Effector memory CD8-positive, alpha-beta T cell (primary cell): ENCODE results near the gene DEPDC7.
"Not testable (repeated sequence)": the region's sequence is repeated elsewhere in the genome, so short reads cannot be mapped to it uniquely, and the experiment has no call there.

Source experiments
- ATAC-seq: fragments of 150-1000 bp; cut with Tn5 transposase; replicated peaks from 2 replicates; pipeline ENCODE4 v1.10.0; 2021; ENCODE audit warnings: mild to moderate bottlenecking, moderate library complexity
- DNase-seq, 3 experiments: peaks; one replicate each; pipeline ENCODE4 v3.0.0; 2021
- H3K27ac Mint-ChIP-seq, 2 donors: one replicate each; pipeline ENCODE4 v1.8.0; 2022; ENCODE audit warnings: mild to moderate bottlenecking in 2 of 2, mixed read lengths in 2 of 2, moderate library complexity in 2 of 2
- H3K27me3 Mint-ChIP-seq, 2 donors: one replicate each; pipeline ENCODE4 v1.8.0; 2022; ENCODE audit warnings: mixed read lengths in 2 of 2
- H3K36me3 Mint-ChIP-seq: one replicate; pipeline ENCODE4 v1.8.0; 2022; ENCODE audit warnings: mild to moderate bottlenecking, moderate library complexity, mixed read lengths; ENCODE audit not compliant: insufficient read depth
- H3K4me1 Mint-ChIP-seq, 2 donors: one replicate each; pipeline ENCODE4 v1.8.0; 2022; ENCODE audit warnings: low read depth in 2 of 2, mixed read lengths in 2 of 2
- H3K4me3 Mint-ChIP-seq, 2 donors: one replicate each; pipeline ENCODE4 v1.8.0; 2022; ENCODE audit warnings: mild to moderate bottlenecking in 2 of 2, mixed read lengths in 2 of 2, moderate library complexity in 2 of 2
- H3K9me3 Mint-ChIP-seq, 2 donors: one replicate each; pipeline ENCODE4 v1.8.0; 2022; ENCODE audit warnings: mixed read lengths in 2 of 2

The DEPDC7 gene

GRCh38 chr11:33029218-33029617 is 13.5 kb downstream of the DEPDC7 start:
- peaks cover 36 to 46% of the 10 kb centered on the region in 2 donors for H3K27me3 Mint-ChIP-seq
- H3K4me1 Mint-ChIP-seq, H3K4me3 Mint-ChIP-seq, H3K36me3 Mint-ChIP-seq, H3K27ac Mint-ChIP-seq, H3K9me3 Mint-ChIP-seq, ATAC-seq, DNase-seq: not testable (repeated sequence)

- Mint-ChIP-seq H3K4me1 (no peaks in the 10 kb centered on the region), H3K27me3 (peaks cover 27 to 38% of the 10 kb centered on the region in 2 donors), H3K36me3 (no peaks in the 10 kb centered on the region), H3K4me3 (no peak overlapping the region), H3K27ac (no peak overlapping the region), H3K9me3 (no peaks in the 10 kb centered on the region)
- DNase-seq: no peak
- ATAC-seq: no peak
These were observed 17.8 kb downstream of the DEPDC7 start for GRCh38 chr11:33033493-33033892.

DNA sequence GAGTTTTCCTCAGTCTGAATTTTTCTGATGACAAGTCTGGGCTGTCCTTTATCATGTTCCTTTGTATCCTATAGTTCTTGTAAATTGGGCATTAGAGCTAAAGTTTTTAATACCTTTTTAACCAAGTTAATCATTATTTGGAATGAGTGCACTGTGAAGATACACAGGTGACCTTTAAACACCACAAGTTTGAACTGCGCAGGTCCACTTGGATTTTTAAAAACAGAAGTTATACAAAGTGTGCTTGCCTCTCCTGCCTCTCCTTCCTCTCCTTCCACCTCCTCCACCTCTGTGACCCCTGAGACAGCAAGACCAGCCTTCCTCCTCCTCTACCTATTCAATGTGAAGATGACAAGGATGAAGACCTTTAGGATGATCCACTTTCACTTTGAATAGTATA is 19.3 kb downstream of the DEPDC7 start:
- DNase-seq (no peak), ATAC-seq (no peak)

GRCh38 chr11:33039274-33040032 is 23.8 kb downstream of the DEPDC7 start, which contains the start of gene TCP11L1:
TCP11L1 (plus strand) TSS chr11:33039572; CDS start chr11:33043774, 4,202 bp downstream.
- H3K4me3 Mint-ChIP-seq: peak within 1 kb of the TSS; percentile 95 to 96
- peak; percentile 81 for ATAC-seq
- H3K4me1 Mint-ChIP-seq: peaks cover 11 to 12% of the 10 kb centered on the region in 2 donors
- no peaks in the 10 kb centered on the region for H3K9me3 Mint-ChIP-seq
- peaks cover 8% of the 10 kb centered on the region for H3K36me3 Mint-ChIP-seq
- H3K27me3 Mint-ChIP-seq: peaks cover 7 to 12% of the 10 kb centered on the region in 2 donors
- H3K27ac Mint-ChIP-seq: peak within 1 kb of the TSS; percentile 91 to 94
- DNase-seq: peak; percentile 73 to 76 (median 76)

More for the DNA sequence above, 19.3 kb downstream of the DEPDC7 start:
- Mint-ChIP-seq H3K27ac (no peak overlapping the region), H3K27me3 (peaks cover 27 to 38% of the 10 kb centered on the region in 2 donors), H3K4me3 (no peak overlapping the region), H3K36me3 (peaks cover 5% of the 10 kb centered on the region), H3K9me3 (no peaks in the 10 kb centered on the region), H3K4me1 (peaks cover 0 to 2% of the 10 kb centered on the region in 2 donors)

DNA sequence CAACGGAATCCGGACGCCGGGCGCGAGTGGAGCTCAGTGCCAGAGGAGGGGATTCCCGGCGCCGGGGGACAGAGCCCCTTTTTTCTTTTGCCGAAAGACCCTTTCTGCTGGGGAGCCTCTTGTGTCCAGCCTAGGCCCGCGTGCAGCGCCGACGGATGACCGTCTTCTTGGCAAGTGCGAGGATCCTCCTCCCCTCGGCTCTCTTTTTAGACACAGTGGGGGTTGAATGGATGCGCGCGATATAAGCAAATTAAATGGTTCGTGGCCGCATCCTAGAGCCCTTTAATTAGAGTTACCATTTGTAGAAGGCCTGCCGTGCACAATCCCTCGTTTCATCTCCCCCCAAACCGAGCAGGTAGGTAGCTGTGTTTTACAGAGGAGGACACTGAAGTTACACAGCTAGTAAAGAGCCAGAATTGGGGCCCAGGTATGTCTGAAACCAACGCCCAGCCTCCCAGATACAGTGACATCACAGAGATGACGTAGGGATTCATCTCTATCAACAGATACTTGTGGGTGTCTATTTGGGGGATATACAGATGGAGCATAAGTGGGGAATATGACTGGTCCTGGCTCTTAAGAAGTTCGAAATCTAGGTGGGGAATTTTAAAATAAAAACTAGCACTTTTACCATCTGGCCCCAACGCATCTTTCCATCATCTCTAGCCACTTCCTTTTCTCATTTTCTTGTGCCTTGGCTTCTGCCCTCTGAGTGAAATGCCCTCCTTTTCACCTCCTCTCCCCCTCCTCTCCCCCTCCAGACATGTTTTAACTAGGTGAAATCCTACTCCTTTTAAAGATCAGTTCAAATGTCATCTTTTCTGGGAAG is 24.6 kb downstream of the DEPDC7 start:
- ATAC-seq (peak; percentile 42), DNase-seq (peak; percentile 27 to 38 (median 33))
- H3K36me3 Mint-ChIP-seq: peaks cover 11% of the 10 kb centered on the region

DNA sequence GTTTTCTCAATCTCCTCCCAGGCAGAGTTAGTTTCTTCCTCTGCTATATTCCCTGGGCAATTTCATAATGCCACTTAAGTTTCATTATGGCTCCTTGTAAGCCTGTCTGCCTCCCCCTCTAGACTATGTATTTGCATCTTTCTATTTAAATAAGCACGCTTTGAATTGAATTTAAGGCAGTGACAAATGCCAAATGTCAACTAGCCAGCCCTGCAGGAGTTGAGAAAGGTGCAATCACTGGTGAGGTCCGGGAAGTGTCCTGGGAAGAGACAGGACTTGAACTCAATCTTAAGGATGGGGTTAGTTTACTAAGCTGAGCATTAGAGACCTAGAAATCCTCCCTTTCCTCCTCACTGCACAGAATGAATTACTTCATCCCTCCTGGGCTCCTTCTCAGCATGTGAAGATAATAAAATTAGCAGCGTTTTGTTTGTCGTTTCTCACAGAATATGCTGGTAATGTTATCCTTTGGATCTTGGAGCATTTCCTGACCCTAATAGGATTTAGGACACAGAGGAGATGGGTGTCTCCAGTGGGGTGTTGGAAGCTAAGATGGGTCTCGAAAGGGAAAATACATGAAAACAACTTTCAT is 25.3 kb downstream of the DEPDC7 start:
- ATAC-seq: no peak
- Mint-ChIP-seq H3K36me3 (peaks cover 17% of the 10 kb centered on the region), H3K27me3 (no peaks in the 10 kb centered on the region), H3K9me3 (no peaks in the 10 kb centered on the region), H3K4me3 (peak overlapping the region; percentile 95 to 96), H3K4me1 (peaks cover 11 to 12% of the 10 kb centered on the region in 2 donors), H3K27ac (peak overlapping the region; percentile 90 to 94)
- no peak for DNase-seq

More for the DNA sequence above, 24.6 kb downstream of the DEPDC7 start:
- H3K27ac Mint-ChIP-seq: peak overlapping the region; percentile 90 to 94
- no peaks in the 10 kb centered on the region for H3K9me3 Mint-ChIP-seq
- peak overlapping the region; percentile 95 to 96 for H3K4me3 Mint-ChIP-seq
- peaks cover 0 to 4% of the 10 kb centered on the region in 2 donors for H3K27me3 Mint-ChIP-seq
- H3K4me1 Mint-ChIP-seq: peaks cover 11 to 12% of the 10 kb centered on the region in 2 donors

GRCh38 chr11:33043221-33043830 is 27.6 kb downstream of the DEPDC7 start:
- Mint-ChIP-seq H3K27me3 (no peaks in the 10 kb centered on the region), H3K36me3 (peaks cover 17% of the 10 kb centered on the region), H3K9me3 (no peaks in the 10 kb centered on the region), H3K4me3 (no peak overlapping the region), H3K4me1 (peaks cover 12 to 15% of the 10 kb centered on the region in 2 donors), H3K27ac (no peak overlapping the region)
- DNase-seq (no peak), ATAC-seq (no peak)

GRCh38 chr11:33044285-33044756 is 28.6 kb downstream of the DEPDC7 start:
- ATAC-seq (no peak), DNase-seq (no peak)
- Mint-ChIP-seq H3K36me3 (peaks cover 18% of the 10 kb centered on the region), H3K4me1 (peaks cover 12 to 13% of the 10 kb centered on the region in 2 donors), H3K27ac (no peak overlapping the region), H3K9me3 (no peaks in the 10 kb centered on the region), H3K27me3 (no peaks in the 10 kb centered on the region), H3K4me3 (no peak overlapping the region)

DNA sequence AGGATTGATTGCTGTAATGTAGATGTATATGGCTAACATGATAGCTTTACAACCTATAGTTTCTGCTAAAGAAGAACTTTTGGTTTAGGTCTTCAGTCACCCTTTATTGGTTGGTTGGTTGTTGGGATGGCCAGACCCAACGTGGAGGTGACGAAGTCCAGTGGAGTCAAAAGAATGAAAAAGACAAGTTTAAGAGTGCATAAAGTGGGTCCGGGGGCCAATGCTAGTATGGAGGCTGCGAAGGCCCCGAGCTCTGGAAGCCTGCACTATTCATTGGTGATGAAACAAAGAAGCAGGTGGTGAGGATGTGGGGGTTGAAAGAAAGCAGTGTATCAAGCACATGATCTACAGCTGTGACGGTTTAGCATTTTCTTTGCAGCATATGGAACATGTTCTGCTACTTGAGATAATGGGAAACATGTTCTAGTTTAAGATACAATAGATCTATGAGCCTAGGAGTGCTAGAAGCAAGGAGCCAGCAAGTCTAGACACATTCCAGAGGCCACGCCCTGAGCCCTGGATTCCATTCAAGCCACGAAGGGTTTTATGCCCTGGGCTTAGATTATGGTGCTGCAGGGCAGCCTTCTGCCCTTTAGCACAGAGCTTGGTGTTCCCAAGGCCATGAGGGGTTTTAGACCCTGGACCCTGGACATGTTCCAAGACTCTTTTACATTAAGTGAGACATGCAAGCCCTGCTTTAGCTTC is 30.0 kb downstream of the DEPDC7 start:
- Mint-ChIP-seq H3K36me3 (peaks cover 17% of the 10 kb centered on the region), H3K9me3 (no peaks in the 10 kb centered on the region), H3K4me3 (no peak overlapping the region), H3K4me1 (peaks cover 7 to 9% of the 10 kb centered on the region in 2 donors), H3K27me3 (no peaks in the 10 kb centered on the region), H3K27ac (peak overlapping the region in 1 of 2 donors; percentile 38)
- DNase-seq (no peak), ATAC-seq (no peak)

GRCh38 chr11:33048701-33049100 is 33.0 kb downstream of the DEPDC7 start:
- H3K4me3 Mint-ChIP-seq, H3K9me3 Mint-ChIP-seq, ATAC-seq, H3K4me1 Mint-ChIP-seq, H3K27me3 Mint-ChIP-seq, DNase-seq, H3K27ac Mint-ChIP-seq: not testable (repeated sequence)
- H3K36me3 Mint-ChIP-seq: peaks cover 14% of the 10 kb centered on the region

DNA sequence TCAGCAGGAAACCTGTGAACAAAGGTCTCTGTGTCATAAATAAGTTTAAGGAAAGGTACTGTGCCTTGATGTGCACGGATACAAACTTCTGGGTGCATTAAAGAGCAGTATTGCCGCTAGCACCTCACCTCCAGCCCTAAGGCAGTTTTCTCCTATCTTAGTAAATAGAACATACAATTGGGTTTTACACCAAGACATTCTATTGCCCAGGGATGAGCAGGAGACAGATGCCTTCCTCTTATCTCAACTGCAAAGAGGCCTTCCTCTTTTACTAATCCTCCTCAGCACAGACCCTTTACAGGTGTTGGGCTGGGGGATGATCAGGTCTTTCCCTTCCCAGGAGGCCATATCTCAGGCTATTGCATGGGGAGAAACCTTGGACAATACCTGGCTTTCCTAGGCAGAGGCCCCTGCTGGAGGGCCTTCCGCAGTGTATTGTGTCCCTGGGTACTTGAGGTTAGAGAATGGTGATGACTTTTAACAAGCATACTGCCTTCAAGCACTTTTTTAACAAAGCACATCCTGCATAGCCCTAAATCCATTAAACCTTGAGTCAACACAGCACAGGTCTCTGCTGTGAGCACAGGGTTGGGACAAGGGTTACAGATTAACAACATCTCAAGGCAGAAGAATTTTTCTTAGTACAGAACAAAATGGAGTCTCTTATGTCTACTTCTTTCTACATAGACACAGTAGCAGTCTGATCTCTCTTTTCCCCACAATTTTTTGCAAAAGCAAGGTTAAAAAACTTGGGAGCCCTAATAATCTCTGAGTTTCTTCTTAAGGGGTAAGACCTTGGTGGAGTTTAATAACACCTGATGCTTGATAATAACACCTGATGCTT is 34.1 kb downstream of the DEPDC7 start:
- not testable (repeated sequence) for H3K4me3 Mint-ChIP-seq, DNase-seq, H3K27me3 Mint-ChIP-seq, H3K4me1 Mint-ChIP-seq, ATAC-seq, H3K27ac Mint-ChIP-seq, H3K9me3 Mint-ChIP-seq
- H3K36me3 Mint-ChIP-seq: peaks cover 14% of the 10 kb centered on the region

GRCh38 chr11:33052231-33052630 is 36.6 kb downstream of the DEPDC7 start:
- H3K36me3 Mint-ChIP-seq: peaks cover 15% of the 10 kb centered on the region
- H3K27me3 Mint-ChIP-seq: no peaks in the 10 kb centered on the region

More at GRCh38 chr11:33052231-33052630, 36.6 kb downstream of the DEPDC7 start:
- no peak for DNase-seq
- Mint-ChIP-seq H3K27ac (no peak overlapping the region), H3K4me1 (peaks cover 5% of the 10 kb centered on the region in 2 donors), H3K9me3 (no peaks in the 10 kb centered on the region), H3K4me3 (no peak overlapping the region)
- no peak for ATAC-seq
